Suprapubic skin (tissue), 4 donors: ENCODE measurements around the gene EHMT2. TPM values are rescaled to one million over a fixed set of nuclear protein-coding genes. Genes with fewer than 3 reads are reported as not detected.

Source experiments
- DNase-seq, 2 donors: peaks; one replicate each; pipeline ENCODE4 v3.0.0-alpha.2; 2019; ENCODE audit warnings: low spot score in 2 of 2
- H3K27ac ChIP-seq: fragments of 200-600 bp; sonication (generic); one replicate; pipeline ENCODE4 v1.5.1; 2019
- H3K27me3 ChIP-seq: fragments of 200-600 bp; sonication (generic); one replicate; pipeline ENCODE4 v1.5.1; 2019
- H3K36me3 ChIP-seq: fragments of 200-600 bp; sonication (generic); one replicate; pipeline ENCODE4 v1.5.1; 2019
- H3K4me1 ChIP-seq: fragments of 200-600 bp; sonication (generic); one replicate; pipeline ENCODE4 v1.5.1; 2019
- H3K4me3 ChIP-seq: fragments of 200-600 bp; sonication (generic); one replicate; pipeline ENCODE4 v1.5.1; 2019; ENCODE audit warnings: mild to moderate bottlenecking
- H3K9me3 ChIP-seq: fragments of 200-600 bp; sonication (generic); one replicate; pipeline ENCODE4 v1.5.1; 2019
- EP300 ChIP-seq: sonication (generic); formaldehyde crosslinking; IDR thresholded peaks from one replicate; pipeline ENCODE4 v1.6.1; 2017; ENCODE audit warnings: antibody characterized with exemption
- POLR2A ChIP-seq, 2 donors: fragments of 450-650 bp; IDR thresholded peaks; one replicate each; pipeline ENCODE4 v1.6.1; 2017; ENCODE audit warnings: antibody characterized with exemption in 2 of 2, mild to moderate bottlenecking in 2 of 2, moderate library complexity in 2 of 2
- POLR2AphosphoS5 ChIP-seq, 3 donors: sonication (generic); formaldehyde crosslinking; IDR thresholded peaks; one replicate each; pipeline ENCODE4 v1.6.1; 2017; ENCODE audit warnings: antibody characterized with exemption in 3 of 3
- WGBS: methylation state at CpG from one replicate; pipeline ENCODE4 v1.1.5; 2018; 5-methylcytosine and 5-hydroxymethylcytosine counted together
- total RNA-seq, 4 donors: library from RNA; depleted of rRNA; stranded (reverse); fragments of >200 nt; gene quantifications; one replicate each; pipeline ENCODE4 v1.1.0, GENCODE V29; 2016
- TF ChIP-seq, protein P1 (sequence below), 2 donors: fragments of 200-600 bp in 1 of 2; fragments of 450-650 bp in 1 of 2; sonication (generic) in 1 of 2; IDR thresholded peaks; one replicate each; pipeline ENCODE4 v1.5.1; 2016 to 2019; ENCODE audit warnings: antibody characterized with exemption in 2 of 2, mild to moderate bottlenecking in 1 of 2, moderate library complexity in 1 of 2

Gene EHMT2
- total RNA-seq, 4 donors from 2014 or later: 38.7 to 48.9 (median 42.9) TPM

DNA sequence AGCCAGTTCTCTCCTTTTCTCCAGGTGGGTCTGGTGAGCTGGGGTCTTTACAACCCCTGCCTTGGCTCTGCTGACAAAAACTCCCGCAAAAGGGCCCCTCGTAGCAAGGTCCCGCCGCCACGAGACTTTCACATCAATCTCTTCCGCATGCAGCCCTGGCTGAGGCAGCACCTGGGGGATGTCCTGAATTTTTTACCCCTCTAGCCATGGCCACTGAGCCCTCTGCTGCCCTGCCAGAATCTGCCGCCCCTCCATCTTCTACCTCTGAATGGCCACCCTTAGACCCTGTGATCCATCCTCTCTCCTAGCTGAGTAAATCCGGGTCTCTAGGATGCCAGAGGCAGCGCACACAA lies 47.6 kb upstream of the EHMT2 start:
- peak overlapping the region; percentile 19 for H3K4me3 ChIP-seq
- DNase-seq: no peak
- H3K9me3 ChIP-seq: no peaks in the 10 kb centered on the region
- WGBS: 70% methylated on average over 9 of the region's 9 CpGs
- H3K4me1 ChIP-seq: peaks cover 21% of the 10 kb centered on the region
- H3K27me3 ChIP-seq: no peaks in the 10 kb centered on the region
- no peak for TF ChIP-seq EP300
- TF ChIP-seq, protein P1, sequence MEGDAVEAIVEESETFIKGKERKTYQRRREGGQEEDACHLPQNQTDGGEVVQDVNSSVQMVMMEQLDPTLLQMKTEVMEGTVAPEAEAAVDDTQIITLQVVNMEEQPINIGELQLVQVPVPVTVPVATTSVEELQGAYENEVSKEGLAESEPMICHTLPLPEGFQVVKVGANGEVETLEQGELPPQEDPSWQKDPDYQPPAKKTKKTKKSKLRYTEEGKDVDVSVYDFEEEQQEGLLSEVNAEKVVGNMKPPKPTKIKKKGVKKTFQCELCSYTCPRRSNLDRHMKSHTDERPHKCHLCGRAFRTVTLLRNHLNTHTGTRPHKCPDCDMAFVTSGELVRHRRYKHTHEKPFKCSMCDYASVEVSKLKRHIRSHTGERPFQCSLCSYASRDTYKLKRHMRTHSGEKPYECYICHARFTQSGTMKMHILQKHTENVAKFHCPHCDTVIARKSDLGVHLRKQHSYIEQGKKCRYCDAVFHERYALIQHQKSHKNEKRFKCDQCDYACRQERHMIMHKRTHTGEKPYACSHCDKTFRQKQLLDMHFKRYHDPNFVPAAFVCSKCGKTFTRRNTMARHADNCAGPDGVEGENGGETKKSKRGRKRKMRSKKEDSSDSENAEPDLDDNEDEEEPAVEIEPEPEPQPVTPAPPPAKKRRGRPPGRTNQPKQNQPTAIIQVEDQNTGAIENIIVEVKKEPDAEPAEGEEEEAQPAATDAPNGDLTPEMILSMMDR (IDR thresholded peaks at IDR 0.05): no peak
- TF ChIP-seq POLR2AphosphoS5 (IDR thresholded peaks at IDR 0.05): no peak
- no peak for TF ChIP-seq POLR2A (IDR thresholded peaks at IDR 0.05)
- H3K36me3 ChIP-seq: no peaks in the 10 kb centered on the region
- H3K27ac ChIP-seq: peak overlapping the region; percentile 78

DNA sequence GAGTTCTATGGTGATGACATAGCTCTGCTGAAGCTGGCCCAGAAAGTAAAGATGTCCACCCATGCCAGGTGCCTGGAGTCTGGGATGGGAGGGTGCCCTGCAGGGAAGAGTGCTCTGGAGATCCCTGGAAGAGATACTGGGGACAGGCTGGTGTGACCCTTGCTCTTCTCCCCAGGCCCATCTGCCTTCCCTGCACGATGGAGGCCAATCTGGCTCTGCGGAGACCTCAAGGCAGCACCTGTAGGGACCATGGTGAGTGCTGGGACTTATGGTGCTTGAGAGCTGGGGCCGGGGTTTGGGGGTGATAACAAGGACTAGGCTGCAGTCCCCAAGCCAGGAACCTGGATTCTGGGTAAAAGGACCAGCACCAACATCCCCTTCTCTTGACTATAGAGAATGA lies 46.2 kb upstream of the EHMT2 start:
- H3K4me1 ChIP-seq: peaks cover 21% of the 10 kb centered on the region
- no peaks in the 10 kb centered on the region for H3K27me3 ChIP-seq
- no peak for DNase-seq
- H3K36me3 ChIP-seq: no peaks in the 10 kb centered on the region
- H3K9me3 ChIP-seq: no peaks in the 10 kb centered on the region
- no peak overlapping the region for H3K27ac ChIP-seq
- H3K4me3 ChIP-seq: no peak overlapping the region
- TF ChIP-seq, protein P1 (IDR thresholded peaks at IDR 0.05): no peak
- no peak for TF ChIP-seq POLR2AphosphoS5 (IDR thresholded peaks at IDR 0.05)
- no peak for TF ChIP-seq EP300
- TF ChIP-seq POLR2A (IDR thresholded peaks at IDR 0.05): no peak
- 86% methylated on average over 3 of the region's 3 CpGs for WGBS

DNA sequence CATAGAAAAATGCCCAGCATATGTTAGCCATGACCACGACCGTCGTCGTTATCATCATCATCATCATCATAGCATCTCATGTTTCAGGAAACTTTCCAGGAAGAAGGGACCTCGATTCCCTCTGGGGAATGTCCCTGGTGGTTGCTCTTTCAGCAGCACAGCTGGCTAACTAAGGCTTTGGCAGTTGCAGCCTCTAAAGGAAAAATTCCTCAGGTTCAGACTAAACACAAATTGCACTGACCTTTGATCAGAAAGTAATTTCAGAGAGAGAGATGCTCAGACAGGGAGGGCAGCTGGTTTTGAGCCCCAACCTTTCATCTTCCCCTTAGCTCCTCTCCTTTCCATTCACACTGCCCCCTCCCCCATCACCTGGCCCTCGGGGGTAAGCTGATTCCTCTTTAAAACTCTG lies 42.8 kb upstream of the EHMT2 start:
- H3K36me3 ChIP-seq: no peaks in the 10 kb centered on the region
- TF ChIP-seq, protein P1 (IDR thresholded peaks at IDR 0.05): no peak
- TF ChIP-seq POLR2A (IDR thresholded peaks at IDR 0.05) (no peak), EP300 (no peak), POLR2AphosphoS5 (IDR thresholded peaks at IDR 0.05) (no peak)
- H3K27me3 ChIP-seq: no peaks in the 10 kb centered on the region
- WGBS: 19% methylated on average over 6 of the region's 6 CpGs
- no peak for DNase-seq
- H3K4me1 ChIP-seq: peaks cover 6% of the 10 kb centered on the region
- no peak overlapping the region for H3K4me3 ChIP-seq
- H3K9me3 ChIP-seq: no peaks in the 10 kb centered on the region
- no peak overlapping the region for H3K27ac ChIP-seq

DNA sequence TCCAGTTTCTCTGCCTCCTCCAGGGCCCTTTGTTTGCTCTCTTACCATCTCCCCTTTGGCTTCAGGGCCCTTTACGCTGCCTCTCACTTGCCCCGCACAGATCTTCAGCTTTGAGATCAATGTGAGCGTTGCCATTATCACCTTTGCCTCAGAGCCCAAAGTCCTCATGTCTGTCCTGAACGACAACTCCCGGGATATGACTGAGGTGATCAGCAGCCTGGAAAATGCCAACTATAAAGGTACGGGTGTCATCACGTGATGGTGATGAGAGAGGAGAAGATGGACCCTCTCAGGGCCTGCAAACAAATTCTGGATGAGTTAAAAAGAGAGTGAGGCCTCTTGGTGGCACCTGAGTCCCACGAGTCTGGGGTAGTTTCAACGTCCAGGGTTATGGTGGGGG lies 38.3 kb upstream of the EHMT2 start:
- Histone ChIP-seq H3K27ac (no peak overlapping the region), H3K36me3 (no peaks in the 10 kb centered on the region), H3K27me3 (no peaks in the 10 kb centered on the region), H3K9me3 (no peaks in the 10 kb centered on the region), H3K4me1 (no peaks in the 10 kb centered on the region), H3K4me3 (no peak overlapping the region)
- TF ChIP-seq POLR2A (IDR thresholded peaks at IDR 0.05) (no peak), EP300 (no peak), POLR2AphosphoS5 (IDR thresholded peaks at IDR 0.05) (no peak)
- TF ChIP-seq, protein P1 (IDR thresholded peaks at IDR 0.05): no peak
- WGBS: 85% methylated on average over 9 of the region's 9 CpGs
- DNase-seq: no peak

- Histone ChIP-seq H3K27ac (no peak overlapping the region), H3K36me3 (no peaks in the 10 kb centered on the region), H3K27me3 (no peaks in the 10 kb centered on the region), H3K4me1 (no peaks in the 10 kb centered on the region), H3K9me3 (no peaks in the 10 kb centered on the region), H3K4me3 (no peak overlapping the region)
- DNase-seq: no peak
- no peak for TF ChIP-seq POLR2A (IDR thresholded peaks at IDR 0.05)
- no peak for TF ChIP-seq POLR2AphosphoS5 (IDR thresholded peaks at IDR 0.05)
- TF ChIP-seq, protein P1 (IDR thresholded peaks at IDR 0.05): no peak
- no peak for TF ChIP-seq EP300
- 80% methylated on average over 3 of the region's 3 CpGs for WGBS
Measured at GRCh38 chr6:31935021-31935420, 37.5 kb upstream of the EHMT2 start.
